Measurements from ENCODE around the gene ZBTB16.

Gene ZBTB16

GRCh38 chr11:114252767-114253166 lies 193.3 kb downstream of the ZBTB16 start:
- TF ChIP-seq CTCF (IDR thresholded peaks at IDR 0.05): no peak
- no peak for TF ChIP-seq ZFX (IDR thresholded peaks at IDR 0.05; ENCODE audit: borderline replicate concordance)
- H3K27ac ChIP-seq: peak overlapping the region; percentile 20; the same call in 1 of the 2 replicates

GRCh38 chr11:114253771-114254170 lies 194.3 kb downstream of the ZBTB16 start:
- TF ChIP-seq ZFX (IDR thresholded peaks at IDR 0.05; ENCODE audit: borderline replicate concordance): no peak
- no peak for TF ChIP-seq CTCF (IDR thresholded peaks at IDR 0.05)
- peak overlapping the region; percentile 20 for H3K27ac ChIP-seq

- peak overlapping the region; percentile 20; the same call in 1 of the 2 replicates for H3K27ac ChIP-seq
- TF ChIP-seq CTCF (IDR thresholded peaks at IDR 0.05) (no peak), ZFX (IDR thresholded peaks at IDR 0.05; ENCODE audit: borderline replicate concordance) (no peak)
Observed at GRCh38 chr11:114254571-114255146, 195.1 kb downstream of the ZBTB16 start.

GRCh38 chr11:114255289-114255688 lies 195.8 kb downstream of the ZBTB16 start:
- no peak for TF ChIP-seq ZFX (IDR thresholded peaks at IDR 0.05; ENCODE audit: borderline replicate concordance)
- no peak for TF ChIP-seq CTCF (IDR thresholded peaks at IDR 0.05)

GRCh38 chr11:114256176-114256966 lies 196.9 kb downstream of the ZBTB16 start:
- H3K27ac ChIP-seq: peak overlapping the region; percentile 53; the same call in 1 of the 2 replicates
- TF ChIP-seq CTCF (IDR thresholded peaks at IDR 0.05): no peak
- no peak for TF ChIP-seq ZFX (IDR thresholded peaks at IDR 0.05; ENCODE audit: borderline replicate concordance)

More at GRCh38 chr11:114255289-114255688, 195.8 kb downstream of the ZBTB16 start:
- peak overlapping the region; percentile 53; the same call in 1 of the 2 replicates for H3K27ac ChIP-seq

GRCh38 chr11:114256967-114257286 lies 197.4 kb downstream of the ZBTB16 start:
- TF ChIP-seq ZFX (IDR thresholded peaks at IDR 0.05; ENCODE audit: borderline replicate concordance): no peak
- TF ChIP-seq CTCF (IDR thresholded peaks at IDR 0.05): no peak
- H3K27ac ChIP-seq: peak overlapping the region; percentile 53
